HAP-1 (cell line): ENCODE measurements around the gene RNPS1.

Source experiments
- DNase-seq, 2 experiments: peaks; one replicate each; pipeline ENCODE4 v3.0.0-alpha.2; 2016 to 2020; ENCODE audit warnings: low spot score in 2 of 2
- H3K27me3 ChIP-seq: fragments of 250-450 bp; sonication (Bioruptor Pico); 2 replicates; pipeline ENCODE4 v1.5.1; 2020; ENCODE audit warnings: low read depth, mild to moderate bottlenecking, moderate library complexity
- H3K36me3 ChIP-seq: fragments of 250-450 bp; sonication (Bioruptor Pico); replicated peaks from 2 replicates; pipeline ENCODE4 v1.5.1; 2020; ENCODE audit warnings: mild to moderate bottlenecking
- H3K4me1 ChIP-seq: fragments of 250-450 bp; sonication (Bioruptor Pico); 2 replicates; pipeline ENCODE4 v1.5.1; 2020; ENCODE audit warnings: mild to moderate bottlenecking
- H3K4me3 ChIP-seq: fragments of 250-450 bp; sonication (Bioruptor Pico); 2 replicates; pipeline ENCODE4 v1.5.1; 2020; ENCODE audit warnings: mild to moderate bottlenecking, moderate library complexity
- H3K9me3 ChIP-seq: fragments of 250-450 bp; sonication (Bioruptor Pico); 2 replicates; pipeline ENCODE4 v1.5.1; 2020; ENCODE audit warnings: mild to moderate bottlenecking, moderate library complexity
- in situ Hi-C: fragments of 300-500 bp; cut with MboI; formaldehyde crosslinking; loops from 3 replicates; pipeline ENCODE4 v1.14.3; 2020; ENCODE audit warnings: low sequenced_read_pairs, inconsistent platforms, mixed read lengths

Gene RNPS1

GRCh38 chr16:2267913-2268666 lies at the start of gene RNPS1:
Gene RNPS1 (minus strand): TSS chr16:2268126. CDS start chr16:2264643, 3,483 bp downstream.
- peak within 1 kb of the TSS; percentile 97 for H3K4me3 ChIP-seq
- H3K4me1 ChIP-seq: peaks cover 9% of the 10 kb centered on the region
- no peaks in the 10 kb centered on the region for H3K27me3 ChIP-seq
- in situ Hi-C loops: no loop called here
- DNase-seq: peak; percentile 82 to 95
- H3K36me3 ChIP-seq: peaks cover 31% of the 10 kb centered on the region
- H3K9me3 ChIP-seq: no peaks in the 10 kb centered on the region

- Histone ChIP-seq H3K9me3 (no peaks in the 10 kb centered on the region), H3K4me1 (no peaks in the 10 kb centered on the region), H3K4me3 (no peak overlapping the region), H3K27me3 (no peaks in the 10 kb centered on the region), H3K36me3 (peaks cover 8% of the 10 kb centered on the region)
- in situ Hi-C loops: no loop called here
- DNase-seq: no peak
These were observed 49.5 kb upstream of the RNPS1 start for GRCh38 chr16:2317231-2318020.

GRCh38 chr16:2308089-2308962 lies 40.4 kb upstream of the RNPS1 start:
- Histone ChIP-seq H3K36me3 (no peaks in the 10 kb centered on the region), H3K4me1 (no peaks in the 10 kb centered on the region), H3K9me3 (no peaks in the 10 kb centered on the region), H3K4me3 (no peak overlapping the region), H3K27me3 (no peaks in the 10 kb centered on the region)
- in situ Hi-C loops: no loop called here
- no peak for DNase-seq

- Histone ChIP-seq H3K4me1 (no peaks in the 10 kb centered on the region), H3K9me3 (no peaks in the 10 kb centered on the region), H3K27me3 (no peaks in the 10 kb centered on the region), H3K36me3 (peaks cover 7% of the 10 kb centered on the region), H3K4me3 (no peak overlapping the region)
- DNase-seq: no peak
- in situ Hi-C loops: no loop called here
These were observed 31.9 kb upstream of the RNPS1 start for GRCh38 chr16:2299915-2300192.

GRCh38 chr16:2299121-2299914 lies 31.4 kb upstream of the RNPS1 start:
- Histone ChIP-seq H3K9me3 (no peaks in the 10 kb centered on the region), H3K4me1 (no peaks in the 10 kb centered on the region), H3K27me3 (no peaks in the 10 kb centered on the region), H3K36me3 (peaks cover 7% of the 10 kb centered on the region), H3K4me3 (no peak overlapping the region)
- in situ Hi-C loops: no loop called here
- DNase-seq: no peak

- Histone ChIP-seq H3K4me1 (no peaks in the 10 kb centered on the region), H3K9me3 (no peaks in the 10 kb centered on the region), H3K36me3 (peaks cover 7% of the 10 kb centered on the region), H3K4me3 (no peak overlapping the region), H3K27me3 (no peaks in the 10 kb centered on the region)
- DNase-seq: no peak
- in situ Hi-C loops: no loop called here
These were observed 30.7 kb upstream of the RNPS1 start for GRCh38 chr16:2298621-2299020.

- peaks cover 7% of the 10 kb centered on the region for H3K36me3 ChIP-seq
These were observed 29.6 kb upstream of the RNPS1 start for GRCh38 chr16:2297506-2297860.

GRCh38 chr16:2296661-2297505 lies 29.0 kb upstream of the RNPS1 start:
- Histone ChIP-seq H3K36me3 (peaks cover 7% of the 10 kb centered on the region), H3K27me3 (no peaks in the 10 kb centered on the region), H3K4me1 (no peaks in the 10 kb centered on the region), H3K9me3 (no peaks in the 10 kb centered on the region), H3K4me3 (no peak overlapping the region)
- DNase-seq: peak in 1 of 2 experiments; percentile 55
- in situ Hi-C loops: no loop called here

More at GRCh38 chr16:2297506-2297860, 29.6 kb upstream of the RNPS1 start:
- Histone ChIP-seq H3K9me3 (no peaks in the 10 kb centered on the region), H3K27me3 (no peaks in the 10 kb centered on the region), H3K4me3 (no peak overlapping the region), H3K4me1 (no peaks in the 10 kb centered on the region)
- DNase-seq: no peak
- in situ Hi-C loops: no loop called here

- in situ Hi-C loops: no loop called here
- no peaks in the 10 kb centered on the region for H3K9me3 ChIP-seq
- no peak for DNase-seq
- H3K4me3 ChIP-seq: no peak overlapping the region
- no peaks in the 10 kb centered on the region for H3K4me1 ChIP-seq
- peaks cover 11% of the 10 kb centered on the region for H3K36me3 ChIP-seq
- no peaks in the 10 kb centered on the region for H3K27me3 ChIP-seq
These were observed 27.3 kb upstream of the RNPS1 start for GRCh38 chr16:2295056-2295798.

GRCh38 chr16:2292221-2292620 lies 24.3 kb upstream of the RNPS1 start:
- peaks cover 14% of the 10 kb centered on the region for H3K36me3 ChIP-seq
- H3K4me3 ChIP-seq: no peak overlapping the region
- no peaks in the 10 kb centered on the region for H3K9me3 ChIP-seq
- H3K4me1 ChIP-seq: no peaks in the 10 kb centered on the region
- no peaks in the 10 kb centered on the region for H3K27me3 ChIP-seq
- DNase-seq: no peak
- in situ Hi-C loops: no loop called here

- H3K9me3 ChIP-seq: no peaks in the 10 kb centered on the region
- DNase-seq: no peak
- no peaks in the 10 kb centered on the region for H3K27me3 ChIP-seq
- in situ Hi-C loops: no loop called here
- H3K4me1 ChIP-seq: no peaks in the 10 kb centered on the region
- H3K4me3 ChIP-seq: no peak overlapping the region
- H3K36me3 ChIP-seq: peaks cover 7% of the 10 kb centered on the region
These were observed 21.4 kb upstream of the RNPS1 start for GRCh38 chr16:2289282-2289681.

- DNase-seq: no peak
- no peaks in the 10 kb centered on the region for H3K9me3 ChIP-seq
- in situ Hi-C loops: no loop called here
- H3K4me1 ChIP-seq: no peaks in the 10 kb centered on the region
- H3K27me3 ChIP-seq: no peaks in the 10 kb centered on the region
- H3K36me3 ChIP-seq: peaks cover 7% of the 10 kb centered on the region
- H3K4me3 ChIP-seq: no peak overlapping the region
These were observed 20.8 kb upstream of the RNPS1 start for GRCh38 chr16:2288726-2289125.
